HG03460 (cell line): ENCODE measurements around the gene ECT2L.
"Not testable (repeated sequence)": the region's sequence is repeated elsewhere in the genome, so short reads cannot be mapped to it uniquely, and the experiment has no call there.

Source experiments
- ATAC-seq: cut with Tn5 transposase; IDR thresholded peaks from one replicate; pipeline ENCODE4 v1.9.1; 2021; ENCODE audit not compliant: unreplicated experiment

ECT2L gene

GRCh38 chr6:138926579-138926978 lies 130.7 kb downstream of the ECT2L start:
- ATAC-seq: no peak

GRCh38 chr6:138931660-138932059 lies 135.8 kb downstream of the ECT2L start:
- no peak for ATAC-seq

- ATAC-seq: not testable (repeated sequence)
Observed at GRCh38 chr6:138936873-138937272, 141.0 kb downstream of the ECT2L start.

- ATAC-seq: no peak
Observed at GRCh38 chr6:138943089-138943625, 147.3 kb downstream of the ECT2L start.

- ATAC-seq: no peak
Observed at GRCh38 chr6:138944412-138944811, 148.5 kb downstream of the ECT2L start.

- no peak for ATAC-seq
Observed at GRCh38 chr6:138945354-138945753, 149.5 kb downstream of the ECT2L start.

- no peak for ATAC-seq
Observed at GRCh38 chr6:138948004-138948403, 152.1 kb downstream of the ECT2L start.

- ATAC-seq: no peak
Observed at GRCh38 chr6:138948546-138949179, 152.8 kb downstream of the ECT2L start.

GRCh38 chr6:138953451-138953850 lies 157.6 kb downstream of the ECT2L start:
- ATAC-seq: no peak
